GM21360 (cell line): ENCODE measurements around the gene GPR183.

Experiments used
- ATAC-seq: cut with Tn5 transposase; IDR thresholded peaks from one replicate; pipeline ENCODE4 v1.9.1; 2021; ENCODE audit warnings: mild to moderate bottlenecking, moderate library complexity; ENCODE audit not compliant: unreplicated experiment

Gene GPR183

DNA sequence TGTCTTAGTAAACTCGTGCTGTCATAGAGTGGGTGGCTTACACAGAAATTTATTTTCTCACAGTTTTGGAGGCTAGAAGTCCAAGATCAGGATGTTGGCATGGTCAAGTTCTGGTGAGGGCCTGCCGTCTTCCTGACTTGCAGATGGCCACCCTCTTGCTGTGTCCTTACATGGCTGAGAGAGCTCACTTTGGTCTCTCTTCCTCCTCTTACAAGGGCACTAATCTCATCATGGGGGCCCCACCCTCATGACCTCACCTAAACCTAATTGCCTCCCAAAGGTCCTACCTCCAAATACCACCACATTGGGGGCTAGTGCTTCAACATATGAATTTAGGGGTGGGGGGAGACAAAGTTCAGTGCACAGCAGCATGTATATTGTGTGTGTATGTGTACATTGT, 34.7 kb downstream of the GPR183 start:
- ATAC-seq: no peak

DNA sequence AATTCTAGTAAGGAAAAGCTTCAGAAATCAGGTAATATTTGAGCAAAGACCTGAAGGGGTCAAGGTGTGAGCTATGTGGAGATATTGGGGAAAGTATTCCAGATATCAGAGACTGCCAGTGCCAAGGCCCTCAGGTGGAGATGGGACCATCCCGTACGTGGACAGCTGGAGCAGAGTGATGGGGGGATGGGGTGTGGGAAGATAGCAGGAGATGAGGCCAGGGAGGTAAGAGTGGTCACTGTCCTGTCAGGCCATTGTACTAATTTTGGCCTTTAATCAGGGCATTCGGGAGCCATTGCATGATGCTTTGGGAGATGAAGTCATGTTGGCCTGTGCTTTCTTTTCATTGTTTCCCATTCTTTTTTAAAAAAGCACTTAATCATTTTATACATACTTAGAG, 36.0 kb downstream of the GPR183 start:
- ATAC-seq: no peak

DNA sequence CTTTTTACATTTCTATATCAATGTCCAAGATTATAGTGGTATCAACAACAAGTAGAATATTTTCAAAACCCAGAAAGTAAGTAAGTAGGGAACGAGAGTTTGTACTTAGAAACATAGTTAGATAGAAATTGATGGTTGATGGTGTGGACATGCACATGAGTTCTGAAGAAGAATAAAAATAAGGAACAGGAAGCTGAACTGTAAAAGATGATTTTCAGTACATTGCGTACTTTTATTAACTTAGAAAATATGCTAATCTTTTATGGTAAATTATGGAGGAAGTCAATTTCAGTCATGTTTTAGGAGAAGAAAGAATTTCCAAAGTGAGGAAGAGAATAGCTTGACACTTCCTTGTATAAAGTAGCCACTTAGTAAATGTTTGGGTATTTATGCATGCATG, 36.7 kb downstream of the GPR183 start:
- no peak for ATAC-seq

DNA sequence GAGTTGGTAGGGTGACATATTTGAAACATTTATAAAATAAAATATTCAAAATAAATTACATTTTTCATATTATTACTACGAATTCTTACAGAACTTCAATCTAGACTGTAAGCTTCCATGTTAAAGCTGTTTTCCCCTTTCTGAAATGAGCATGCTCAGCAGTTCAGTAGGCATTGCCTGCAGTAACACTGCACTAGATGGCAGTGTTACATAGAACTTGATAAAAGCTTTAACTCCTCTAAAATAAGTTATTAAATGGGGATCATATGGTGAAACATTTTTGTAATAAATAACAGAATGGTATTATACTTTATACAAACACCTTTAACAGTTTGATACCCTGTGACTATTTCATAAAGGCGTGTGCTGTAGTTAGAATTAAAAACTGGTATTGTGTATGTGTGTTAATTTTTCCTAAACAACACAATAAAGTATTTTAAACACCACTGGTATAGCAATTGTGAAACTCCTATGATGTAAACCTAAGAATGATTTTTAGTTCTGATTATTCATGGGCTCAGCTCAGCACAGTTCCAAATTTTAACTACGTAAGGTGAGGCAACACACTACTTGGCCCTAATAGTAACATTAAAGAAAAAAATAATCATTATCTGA, 37.5 kb downstream of the GPR183 start:
- ATAC-seq: peak; percentile 59

DNA sequence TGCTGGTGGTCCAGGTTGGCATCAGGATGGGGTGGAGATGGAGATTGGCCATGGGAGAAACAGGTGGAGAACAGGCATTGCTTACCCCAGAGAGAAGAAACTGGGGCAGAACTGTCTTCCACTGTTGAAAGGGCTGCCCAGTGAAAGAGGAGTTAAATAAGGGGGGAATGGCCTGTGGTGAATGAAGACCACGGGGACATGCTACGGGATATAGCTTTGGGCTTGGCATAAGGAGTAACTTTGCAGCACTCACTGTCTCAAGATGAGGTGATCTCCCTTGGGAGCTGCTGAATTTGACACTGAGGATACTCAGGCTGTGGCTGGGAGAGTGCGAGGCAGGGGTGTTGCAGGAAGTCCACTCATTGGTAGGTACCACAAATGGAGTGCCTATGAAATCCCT, 38.4 kb downstream of the GPR183 start:
- ATAC-seq: no peak

DNA sequence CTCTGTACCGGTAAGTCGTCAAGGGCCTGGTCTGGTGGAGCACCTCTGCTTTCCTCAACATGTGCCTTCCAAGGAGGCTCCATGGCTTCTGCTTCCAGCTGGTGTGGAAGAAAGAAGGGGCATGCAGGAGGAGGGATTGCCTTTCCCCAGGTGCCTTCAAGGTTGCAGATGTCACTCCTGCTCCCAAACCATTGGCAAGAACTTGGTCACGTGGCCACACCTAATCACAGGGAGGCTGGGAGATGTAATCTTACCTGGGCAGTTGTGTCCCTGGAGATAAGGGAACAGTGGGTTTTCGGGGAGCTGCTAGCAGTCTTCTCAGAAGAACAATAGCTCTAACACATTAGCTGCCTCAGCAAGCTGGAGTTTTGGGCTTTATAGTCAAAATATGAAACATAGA, 39.3 kb downstream of the GPR183 start:
- no peak for ATAC-seq

DNA sequence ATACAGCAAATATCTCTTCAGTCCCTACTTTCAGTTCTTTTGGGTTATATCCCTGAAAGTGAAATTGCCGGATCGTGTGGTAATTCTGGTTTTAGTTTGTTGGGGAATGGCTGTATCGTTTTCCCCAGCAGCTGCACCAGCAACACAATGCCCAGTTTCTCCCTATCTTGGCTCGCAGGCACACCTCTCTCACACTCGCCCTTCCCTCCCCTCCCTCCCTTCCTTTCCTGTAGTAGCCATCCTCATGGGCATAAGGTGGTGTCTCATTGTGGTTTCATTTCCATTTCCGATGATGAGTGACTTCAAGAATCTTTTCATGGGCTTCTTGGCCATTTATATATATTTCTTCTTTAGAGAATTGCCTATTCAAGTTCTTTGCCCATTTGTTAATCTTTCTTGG, 40.4 kb downstream of the GPR183 start:
- ATAC-seq: no peak

DNA sequence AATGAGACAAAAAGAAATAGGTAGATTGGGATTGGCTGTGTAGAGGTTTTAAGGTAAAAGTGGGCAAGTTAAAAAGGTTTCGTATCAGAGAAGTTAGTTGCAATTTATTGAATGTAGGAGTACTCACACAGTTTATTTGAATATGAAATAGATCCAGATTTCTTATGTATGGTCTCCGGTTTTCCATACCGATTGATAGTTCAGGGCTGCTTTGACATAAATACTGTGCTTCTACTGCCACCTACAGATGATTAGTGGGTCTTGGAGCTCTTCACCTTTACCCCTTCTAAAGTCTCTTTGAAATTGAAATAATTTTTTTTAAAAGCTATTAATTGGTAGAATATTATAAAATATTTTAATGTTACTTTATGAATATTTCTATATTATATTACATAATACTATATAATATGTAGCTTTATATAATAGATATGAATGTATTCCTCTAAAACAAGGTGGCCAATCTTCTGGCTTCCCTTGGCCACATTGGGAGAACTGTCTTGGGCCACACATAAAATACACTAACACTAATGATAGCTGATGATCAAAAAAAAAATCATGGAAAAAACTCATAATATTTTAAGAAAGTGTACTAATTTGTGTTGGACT, 41.3 kb downstream of the GPR183 start:
- no peak for ATAC-seq

DNA sequence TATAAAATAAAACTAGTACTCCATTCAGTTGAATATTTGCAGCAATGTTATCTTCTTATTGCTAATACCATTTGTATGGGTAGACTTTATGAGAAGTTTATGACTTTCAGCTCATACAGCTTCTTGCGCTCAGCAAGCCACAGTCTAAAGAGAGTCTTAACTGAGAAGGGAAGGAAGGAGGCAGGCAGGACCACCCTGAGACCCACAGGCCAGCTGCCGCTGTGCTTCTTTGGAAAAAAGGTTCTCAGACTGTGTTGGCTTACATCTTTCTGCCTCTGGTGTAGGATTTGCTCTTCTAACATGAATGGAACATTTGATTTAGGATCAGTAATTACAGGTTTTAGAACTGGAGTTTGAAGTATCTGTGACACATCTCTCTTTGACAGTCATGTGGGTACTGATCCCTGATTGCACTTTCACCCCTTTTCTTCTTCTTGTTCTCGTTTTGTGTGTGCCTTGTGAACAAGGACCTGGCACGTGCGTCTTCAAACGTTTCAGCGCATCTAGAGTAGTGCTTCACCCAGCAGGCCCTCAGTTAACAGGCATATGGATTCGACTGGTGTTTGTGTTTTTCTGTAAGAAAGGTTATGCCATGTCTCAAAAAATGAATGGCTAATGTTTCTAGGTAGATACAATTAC, 41.9 kb downstream of the GPR183 start:
- no peak for ATAC-seq

DNA sequence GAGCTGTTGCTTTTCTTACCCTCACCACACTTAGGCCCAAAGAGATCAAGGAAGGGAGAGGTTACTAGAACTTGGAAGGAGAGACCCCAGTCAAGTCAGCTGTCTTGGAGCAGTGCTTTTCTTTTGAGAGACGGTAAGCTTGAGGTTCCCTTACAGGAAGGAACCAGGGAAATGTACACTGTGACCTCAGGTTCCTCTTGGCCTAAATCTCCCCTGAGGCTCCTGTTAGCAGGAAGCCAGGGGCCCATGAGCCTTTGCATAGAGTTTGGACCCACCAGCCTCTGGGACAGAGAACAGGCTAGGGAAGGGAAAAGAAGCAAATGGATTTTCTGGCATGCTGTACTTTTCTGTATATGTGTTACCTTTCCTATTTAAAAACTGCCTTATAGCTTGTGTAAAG, 43.1 kb downstream of the GPR183 start:
- no peak for ATAC-seq

DNA sequence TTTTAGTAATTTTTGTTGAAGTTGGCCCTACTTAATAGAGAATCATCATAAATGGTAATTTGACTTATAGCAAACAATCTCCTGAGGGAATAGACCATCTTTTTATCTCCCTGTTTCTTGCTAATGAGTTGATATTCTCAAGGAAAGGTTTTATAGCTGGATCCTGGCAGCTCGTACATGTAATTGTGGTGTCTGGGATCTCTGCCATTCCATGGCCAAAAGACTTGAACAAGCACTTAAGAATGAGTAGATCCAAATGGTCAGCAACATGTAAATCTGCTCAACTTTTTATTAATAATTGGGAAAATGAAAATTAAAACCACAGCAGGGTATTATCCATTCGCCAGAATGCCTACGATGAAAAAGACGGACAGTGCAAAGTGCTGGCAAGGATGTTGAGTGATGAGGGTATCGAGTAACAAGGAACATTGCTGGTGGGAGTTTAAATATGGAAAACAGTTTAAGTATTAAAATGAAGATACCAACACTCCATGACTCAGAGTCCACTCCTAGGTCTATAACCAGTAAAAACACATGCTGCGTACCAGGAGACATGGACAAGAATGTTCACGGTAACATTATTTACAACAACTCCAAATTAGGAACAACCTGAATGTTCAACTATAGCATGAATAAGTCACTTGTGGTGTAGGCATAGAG, 43.9 kb downstream of the GPR183 start:
- ATAC-seq: no peak

DNA sequence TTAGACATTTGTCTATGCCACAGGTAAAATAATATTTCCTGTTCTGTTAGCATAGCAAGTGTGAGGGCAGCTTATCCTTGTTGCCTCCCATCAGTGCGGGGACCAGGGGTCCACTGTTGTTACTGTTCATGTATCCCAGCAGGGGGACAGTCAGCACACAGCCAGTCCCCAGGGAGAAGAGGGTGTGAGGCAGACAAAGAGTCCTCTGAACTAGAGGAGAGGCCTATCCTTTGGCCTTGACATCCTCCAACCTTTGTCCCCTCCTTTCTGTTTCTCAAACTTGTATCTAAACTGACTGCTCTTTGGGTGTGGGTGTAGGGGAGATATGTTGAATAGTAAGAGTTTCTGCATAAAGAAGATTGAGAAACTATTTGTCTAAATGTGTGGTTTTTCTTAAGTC, 46.1 kb downstream of the GPR183 start:
- no peak for ATAC-seq

DNA sequence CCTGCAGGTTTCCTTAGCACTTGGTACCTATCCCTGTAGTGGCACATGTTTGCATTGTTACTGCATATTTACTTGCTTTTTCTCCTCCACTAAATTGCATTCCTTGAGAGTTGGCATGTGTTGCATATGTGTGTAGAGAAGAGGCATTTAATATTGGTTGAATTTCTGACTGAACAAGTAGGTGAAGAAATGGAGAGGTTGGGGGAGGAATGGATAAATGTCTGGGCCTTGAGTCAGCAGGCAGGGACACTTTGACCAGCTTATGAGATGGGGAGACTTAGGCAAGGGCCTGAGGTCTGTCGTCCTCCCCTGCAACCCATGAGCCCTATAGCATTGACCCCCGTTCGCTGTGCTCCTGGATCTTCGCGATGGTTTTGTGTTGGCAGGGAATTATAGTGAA, 47.0 kb downstream of the GPR183 start:
- no peak for ATAC-seq

DNA sequence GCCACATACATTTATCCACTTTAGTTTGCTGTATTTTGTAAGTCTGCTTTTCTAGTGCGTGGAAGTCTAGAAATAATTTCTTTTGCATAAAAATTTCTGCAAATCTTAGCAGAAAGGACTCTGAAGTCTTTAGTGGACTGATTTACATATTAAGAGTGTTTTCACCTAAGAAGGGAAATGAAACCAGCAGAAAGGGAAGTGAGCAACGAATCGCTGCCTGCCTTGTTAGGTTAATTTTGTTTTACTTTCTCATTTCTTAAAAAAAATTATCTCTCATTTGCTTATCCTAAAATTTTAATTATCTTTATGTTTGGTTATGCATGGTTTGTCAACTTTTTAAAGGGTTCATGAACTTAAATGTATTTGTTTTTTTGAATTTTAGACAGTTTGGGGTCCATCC, 48.3 kb downstream of the GPR183 start:
- ATAC-seq: no peak

DNA sequence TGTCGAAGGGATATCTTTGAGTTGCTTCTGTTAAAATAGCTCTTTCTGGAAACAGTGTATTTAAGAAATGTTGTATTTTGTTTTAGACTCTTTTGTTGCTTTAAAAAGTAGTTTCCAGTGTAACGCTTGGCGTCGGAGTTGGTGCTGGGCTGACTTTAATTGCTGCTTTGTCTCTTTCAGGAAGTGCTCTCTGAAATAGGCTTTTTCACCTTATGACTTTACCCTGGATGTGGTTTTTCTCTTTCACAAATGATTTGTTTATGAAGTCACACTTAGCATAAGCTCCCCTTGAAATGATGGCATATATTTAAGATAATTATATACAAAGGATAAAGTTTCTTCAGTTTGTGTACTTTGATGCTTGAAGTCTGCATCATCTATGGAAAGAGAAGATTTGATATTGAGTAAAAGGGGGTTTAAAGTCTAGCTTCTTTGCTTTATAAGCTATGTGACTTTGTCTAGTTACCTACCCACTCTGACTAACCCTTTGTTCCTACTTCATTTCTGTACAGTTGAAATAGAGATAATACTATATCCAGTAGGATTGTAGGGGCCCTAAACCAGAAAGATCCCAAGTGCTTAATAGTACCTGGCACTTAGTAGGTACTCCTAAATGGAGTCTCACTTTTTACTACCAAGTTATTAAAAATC, 48.9 kb downstream of the GPR183 start, which contains the start of gene GPR18:
Gene GPR18, minus strand, starts transcription at position 170 of the 651 bp plus-strand sequence. CDS start 2,507 bp downstream, outside the sequence.
- ATAC-seq: peak; percentile 82

DNA sequence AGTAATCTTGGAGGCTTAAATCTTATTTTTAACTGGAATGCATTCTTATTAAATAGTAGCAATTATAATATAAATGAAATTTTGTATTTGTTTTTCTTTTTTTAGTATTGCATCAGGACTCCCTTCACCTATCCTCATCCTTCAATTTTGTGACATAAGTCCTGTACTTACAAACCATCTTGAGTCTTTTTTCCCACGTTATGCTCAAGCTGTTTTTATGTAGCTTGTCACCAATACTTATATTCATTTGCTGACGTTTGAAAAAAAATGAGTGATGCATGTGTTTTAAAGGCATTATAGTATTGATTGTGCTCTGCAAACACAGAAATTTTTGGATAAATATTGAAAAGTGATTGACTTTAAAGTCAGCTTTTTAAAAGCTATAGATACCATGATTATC, 49.9 kb downstream of the GPR183 start:
- no peak for ATAC-seq

DNA sequence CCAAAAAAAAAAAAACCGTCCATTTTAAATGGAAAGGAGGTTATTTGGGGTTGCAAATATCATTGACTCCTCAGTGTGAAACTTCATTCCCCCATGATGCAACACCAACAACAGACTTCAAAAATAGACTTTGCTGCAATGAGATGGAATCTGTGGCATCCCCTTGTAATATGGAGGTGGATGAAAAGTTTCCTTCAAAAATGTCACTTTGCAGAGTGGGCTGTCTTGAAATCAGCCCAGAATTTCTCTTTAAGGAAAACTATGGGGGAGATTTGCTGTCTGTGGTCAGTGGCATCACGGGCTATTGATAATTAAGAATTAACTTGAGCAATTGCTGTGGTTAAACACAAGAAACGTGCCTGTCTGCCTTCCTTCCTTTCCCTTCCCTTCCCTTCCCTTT, 50.5 kb downstream of the GPR183 start:
- ATAC-seq: no peak

DNA sequence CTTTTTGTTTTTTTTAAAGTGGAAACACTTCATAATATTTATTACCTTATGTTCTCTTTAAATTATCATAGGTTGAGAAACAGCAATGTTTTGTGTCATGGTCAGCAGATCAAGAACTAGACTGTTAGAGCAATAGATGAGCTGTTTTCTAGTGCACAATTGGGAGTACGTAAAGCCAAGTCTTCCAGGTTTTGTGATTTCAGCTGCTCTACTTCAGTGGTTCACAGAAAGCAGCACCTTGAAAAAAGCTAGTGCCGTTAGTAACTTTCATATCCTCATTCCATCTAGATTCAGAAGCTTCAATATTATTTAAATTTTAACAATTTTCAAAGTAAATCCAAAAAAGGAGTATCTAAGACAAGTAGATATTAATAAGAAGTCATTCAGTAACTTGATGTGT, 50.9 kb downstream of the GPR183 start:
- peak; percentile 33 for ATAC-seq

DNA sequence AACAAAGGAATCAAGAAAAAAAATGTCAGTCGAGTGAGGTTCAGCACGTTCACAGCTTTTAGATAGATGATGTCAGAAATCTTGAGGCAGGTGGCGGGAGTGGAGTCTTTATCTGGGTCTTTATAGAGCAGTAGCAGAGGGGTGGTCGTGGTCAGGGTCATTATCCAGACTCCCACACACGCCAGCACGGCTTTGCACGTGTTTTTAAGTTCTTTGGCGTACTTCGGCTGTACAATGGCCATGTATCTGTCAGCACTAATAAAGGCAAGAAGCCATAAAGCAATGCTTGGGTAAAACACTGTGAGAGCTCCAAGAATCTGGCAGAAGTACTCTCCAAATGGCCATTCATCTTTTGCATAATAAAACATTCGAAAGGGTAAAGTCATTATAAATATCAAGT, 51.9 kb downstream of the GPR183 start:
- no peak for ATAC-seq

DNA sequence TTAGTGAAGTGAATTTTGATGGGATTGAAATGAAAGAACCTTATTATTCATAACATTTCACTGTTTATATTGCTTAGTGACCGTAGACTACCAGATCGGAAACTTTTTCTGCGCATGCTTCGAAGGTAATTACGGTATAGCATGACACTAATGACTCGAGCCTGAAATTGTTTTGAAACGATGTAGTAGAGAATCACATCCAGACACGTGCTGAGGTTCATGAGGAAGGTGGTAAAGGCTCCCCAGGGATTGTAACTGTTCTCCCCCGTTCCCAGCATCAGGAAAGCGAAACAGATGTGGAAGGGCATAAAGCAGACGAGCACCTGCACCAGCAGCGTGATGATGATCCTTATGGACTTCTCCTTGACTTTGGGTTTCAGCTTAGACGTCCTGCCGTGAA, 52.4 kb downstream of the GPR183 start:
- ATAC-seq: no peak

DNA sequence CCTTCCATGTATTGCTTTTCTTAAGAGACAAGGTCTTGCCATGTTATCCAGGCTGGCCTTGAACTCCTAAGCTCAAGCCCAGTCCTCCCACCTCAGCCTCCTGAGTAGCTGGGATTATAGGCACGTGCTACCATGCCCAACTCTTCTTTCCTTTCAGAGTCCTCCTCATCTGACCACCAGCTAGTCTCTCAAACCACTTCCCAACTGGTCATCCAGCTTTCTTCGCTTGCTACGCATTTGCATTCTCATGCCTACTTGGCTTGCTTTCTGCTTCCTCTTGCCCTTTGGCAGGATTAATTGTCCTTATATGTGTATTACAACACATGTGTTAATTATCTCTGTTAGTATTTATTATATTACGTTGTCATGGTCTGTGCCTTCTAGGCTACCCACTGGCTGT, 55.3 kb downstream of the GPR183 start:
- no peak for ATAC-seq
